Epidermal melanocyte (primary cell): ENCODE data around the gene LDB3.

Experiments
- DNase-seq: peaks from one replicate; pipeline ENCODE4 v3.0.0; 2011; ENCODE audit warnings: low spot score; ENCODE audit not compliant: insufficient read length

The LDB3 gene

DNA sequence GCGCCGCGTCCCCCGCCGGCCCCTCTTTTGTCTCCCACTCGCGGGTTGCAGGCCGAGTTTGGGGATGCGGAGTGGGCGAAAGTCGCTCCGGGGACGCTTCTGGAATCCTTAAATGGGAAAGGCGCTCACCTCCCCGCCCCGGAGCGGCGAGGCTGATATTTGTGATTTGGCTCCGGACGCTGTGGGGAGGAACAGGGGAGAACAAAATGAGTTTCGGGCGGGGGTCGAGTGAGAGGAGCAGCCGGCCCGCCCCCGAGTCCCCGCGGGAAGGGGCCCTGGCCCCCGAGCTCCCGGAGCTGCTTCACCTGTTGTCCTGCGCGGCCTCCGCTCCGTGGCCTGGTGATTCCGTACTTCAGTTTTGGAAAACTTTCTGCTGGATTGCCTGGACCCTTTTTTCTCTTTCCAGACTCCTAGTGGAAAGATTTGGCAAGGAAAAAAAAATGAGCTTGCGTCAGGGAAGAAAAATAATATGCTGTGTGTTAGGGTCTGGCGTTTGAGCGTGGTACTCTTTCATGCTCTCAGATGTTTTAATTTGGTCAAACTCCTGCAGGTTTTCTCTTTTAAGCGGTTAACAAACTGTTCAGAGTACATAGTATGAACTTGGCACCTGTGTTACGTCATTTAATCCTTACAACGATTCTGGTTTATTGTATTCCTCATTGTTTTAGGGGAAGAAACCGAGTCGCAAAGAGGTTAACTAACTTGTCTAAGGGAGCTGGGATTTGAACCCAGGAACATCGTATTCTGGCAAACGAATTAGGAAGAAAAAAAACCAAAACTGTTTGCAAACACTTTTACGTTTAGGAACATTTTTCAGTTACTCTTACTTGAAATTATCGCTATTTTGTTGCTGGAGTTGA lies 89.0 kb downstream of the LDB3 start:
- DNase-seq, result peak; percentile 40

DNA sequence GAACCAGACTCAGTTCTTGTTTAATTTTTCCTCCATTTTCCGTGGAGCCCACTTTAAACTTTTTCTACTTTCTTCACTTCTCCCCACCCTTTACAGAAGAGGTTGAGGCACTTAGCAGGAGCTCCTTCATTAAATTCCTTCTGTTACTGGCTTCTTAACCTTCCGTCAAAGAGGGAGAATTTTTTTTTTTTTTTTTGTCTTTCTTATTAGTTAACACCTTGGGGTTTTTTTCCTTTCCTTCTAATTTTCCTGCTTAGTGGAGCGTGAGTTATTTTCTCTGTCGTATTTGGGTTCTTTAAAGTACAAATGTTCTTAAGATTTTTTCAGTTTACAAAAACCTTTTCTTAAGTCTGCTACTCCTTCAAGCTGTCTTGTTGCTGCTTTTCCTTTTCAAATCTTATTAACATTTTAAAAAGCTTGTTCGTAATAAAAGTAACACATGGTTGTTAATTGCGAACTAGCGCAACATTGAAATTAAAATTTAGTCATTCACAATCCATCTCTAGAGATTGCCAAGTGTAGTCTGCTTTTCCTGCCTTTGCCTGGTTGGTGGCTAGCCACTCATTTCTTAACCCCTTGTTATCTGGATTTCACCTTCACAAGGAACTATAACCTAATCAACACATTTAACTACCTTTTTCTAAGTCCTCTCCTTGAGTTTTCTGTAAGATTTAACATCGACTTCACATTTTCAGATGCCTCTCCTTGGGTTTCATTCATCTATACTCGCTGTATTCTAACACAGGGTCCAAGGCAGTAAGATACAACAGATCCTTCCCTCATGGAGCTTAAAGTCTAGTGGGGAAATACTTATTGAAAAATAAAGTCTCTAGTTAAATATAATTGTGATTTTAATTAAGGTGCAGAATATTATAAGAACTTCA lies 90.1 kb downstream of the LDB3 start:
- no peak for DNase-seq

DNA sequence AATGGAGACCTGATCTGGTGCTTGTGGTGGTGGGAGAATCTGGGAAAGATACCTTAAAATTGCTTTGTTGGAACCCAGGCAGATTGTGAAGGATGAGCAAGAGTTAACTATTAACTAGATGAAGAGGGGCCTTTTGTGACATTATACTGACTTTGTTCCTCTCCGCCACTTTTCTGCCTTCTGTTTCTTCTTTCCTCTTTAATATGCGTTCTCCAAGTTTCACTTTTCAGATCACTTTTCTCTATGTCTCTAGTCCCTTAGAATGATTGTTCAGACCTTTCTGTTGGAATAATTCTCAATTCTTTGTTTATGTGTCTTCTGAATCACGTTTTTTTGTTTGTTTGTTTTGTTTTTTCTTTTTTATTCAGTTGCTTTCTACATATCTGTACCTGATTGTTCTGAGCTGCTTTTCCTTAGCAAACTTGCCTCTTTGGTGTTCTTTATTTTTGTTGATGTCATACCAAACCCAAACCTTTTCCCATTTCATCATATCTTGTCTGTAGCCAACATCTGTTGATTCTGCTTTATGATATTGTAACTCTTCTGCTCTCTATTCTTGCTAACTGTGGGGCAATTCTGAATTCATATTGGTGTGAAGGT lies 90.9 kb downstream of the LDB3 start:
- DNase-seq, result no peak

DNA sequence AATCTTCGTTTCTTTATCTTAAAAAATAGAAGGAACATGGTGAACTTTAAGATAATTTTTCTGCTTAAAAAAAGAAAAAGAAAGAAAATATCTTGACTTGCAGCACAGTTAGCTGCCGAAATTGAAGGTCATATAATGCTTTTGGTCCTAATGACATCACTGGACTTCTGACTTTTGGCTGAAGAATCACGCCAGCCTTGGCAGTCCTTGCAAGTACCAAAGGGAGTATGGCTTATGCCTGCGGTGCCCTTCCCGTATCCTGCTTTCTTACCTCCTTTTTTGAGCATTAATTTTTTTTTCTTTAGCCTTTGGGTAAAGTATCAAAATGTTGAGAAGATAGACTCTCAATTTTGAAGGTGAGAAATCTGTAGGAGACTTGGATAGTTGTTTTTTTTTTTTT lies 95.1 kb downstream of the LDB3 start:
- DNase-seq, result no peak

DNA sequence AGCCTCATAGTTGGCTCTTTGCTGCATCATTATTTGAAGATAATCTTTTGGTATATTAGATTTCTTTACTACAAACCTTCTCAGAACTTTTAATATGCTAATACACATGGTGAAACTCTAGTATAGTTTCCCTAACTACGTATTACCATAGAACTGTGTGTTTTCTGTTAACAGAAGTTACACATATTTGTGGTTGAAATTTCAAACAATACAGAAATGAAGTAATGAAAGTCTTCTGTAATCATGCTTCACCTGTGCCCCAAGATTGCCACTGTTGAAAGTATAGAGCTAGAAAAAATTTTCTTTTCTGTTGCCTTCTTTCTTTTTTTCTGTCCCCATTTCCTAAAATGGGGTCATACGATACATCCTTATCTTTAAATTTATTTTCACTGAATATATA lies 97.2 kb downstream of the LDB3 start:
- no peak for DNase-seq

DNA sequence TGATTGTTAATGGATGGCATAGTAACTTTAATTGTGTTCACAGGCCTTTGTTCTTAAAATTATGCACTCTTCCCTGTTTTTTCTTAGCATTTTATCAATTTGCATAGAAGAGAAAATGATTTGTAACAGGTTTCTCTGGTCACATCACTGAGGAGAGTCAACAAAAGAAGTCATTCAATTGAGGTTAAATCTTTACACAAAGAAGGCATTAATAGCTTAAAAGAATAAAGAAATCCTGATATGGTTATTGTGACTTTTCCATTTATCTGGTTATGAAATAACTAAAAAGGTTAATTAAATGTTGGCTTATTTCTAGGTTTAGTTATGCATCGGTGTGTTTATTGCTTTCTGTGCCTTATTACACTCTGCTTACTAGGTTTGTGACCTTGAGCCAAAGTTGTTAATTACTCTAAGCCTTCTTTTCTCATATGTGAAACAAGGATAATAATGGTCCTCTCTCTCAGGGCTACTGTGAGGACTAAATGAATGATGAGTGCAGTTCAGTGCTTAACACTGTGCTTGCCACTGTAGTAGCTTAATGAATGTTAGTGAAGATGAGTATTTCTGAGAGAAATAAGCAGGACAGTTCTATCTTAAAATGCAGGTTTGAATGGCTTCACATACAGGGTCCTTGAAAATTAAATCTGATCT lies 100.2 kb downstream of the LDB3 start:
- DNase-seq, result no peak

DNA sequence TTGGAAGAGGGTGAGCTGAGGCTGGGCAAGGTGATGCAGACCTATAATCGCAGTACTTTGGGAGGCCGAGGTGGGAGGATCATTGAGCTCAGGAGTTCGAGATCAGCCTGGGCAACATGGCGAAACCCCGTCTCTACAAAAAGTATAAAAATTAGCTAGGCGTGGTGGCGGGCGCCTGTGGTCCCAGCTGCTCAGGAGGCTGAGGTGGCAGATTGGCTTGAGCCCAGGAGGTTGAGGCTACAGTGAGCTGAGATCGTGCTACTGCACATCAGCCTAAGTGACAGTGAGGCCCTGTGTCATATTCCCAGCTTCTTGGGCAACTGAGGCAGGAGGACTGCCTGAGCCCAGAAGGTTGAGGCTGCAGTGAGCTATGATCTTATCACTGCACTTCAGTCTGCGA lies 101.7 kb downstream of the LDB3 start:
- DNase-seq, result no peak

DNA sequence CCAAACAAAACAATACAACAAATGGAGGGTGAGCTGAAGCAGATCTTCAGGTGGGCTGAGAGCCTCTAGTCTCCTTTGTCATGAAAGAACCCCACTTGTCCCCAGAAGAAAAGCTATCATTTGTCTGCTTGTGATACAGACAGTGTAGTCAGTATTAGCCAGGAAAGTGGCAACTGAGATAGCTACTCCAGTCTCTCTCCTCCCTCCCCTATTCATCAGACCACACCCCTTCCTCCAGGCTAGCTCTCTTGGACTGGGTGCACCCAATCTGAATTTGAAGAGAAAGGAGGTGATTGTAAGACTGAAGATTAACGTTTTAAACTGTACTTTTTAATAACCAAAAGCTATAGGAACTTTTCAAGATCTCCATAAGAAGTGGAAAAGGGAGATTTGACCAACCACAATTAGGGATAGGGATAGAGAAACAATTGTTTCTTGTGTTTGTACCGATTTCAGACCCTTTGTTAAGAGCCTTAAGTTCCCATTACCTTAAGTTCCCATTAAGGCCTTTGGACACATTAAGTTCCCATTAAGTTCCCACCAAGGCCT lies 102.2 kb downstream of the LDB3 start:
- DNase-seq, result peak; percentile 46

DNA sequence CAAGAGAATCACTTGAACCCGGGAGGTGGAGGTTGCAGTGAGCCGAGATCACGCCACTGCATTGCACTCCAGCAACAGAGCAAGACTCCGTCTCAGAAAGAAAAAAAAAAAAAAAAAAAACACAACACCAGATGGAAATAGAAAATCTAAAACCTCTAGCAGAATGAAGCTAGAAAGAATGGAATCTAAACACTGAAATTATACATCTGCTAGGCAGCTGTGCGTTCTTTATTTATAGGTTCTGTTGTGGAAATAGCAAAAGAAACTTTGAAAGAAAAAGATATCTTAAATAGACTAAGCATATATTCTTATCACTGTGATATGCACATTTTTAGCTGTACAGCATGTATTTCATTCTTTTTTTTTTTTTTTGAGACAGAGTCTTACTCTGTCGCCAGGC lies 105.2 kb downstream of the LDB3 start:
- DNase-seq, result no peak

DNA sequence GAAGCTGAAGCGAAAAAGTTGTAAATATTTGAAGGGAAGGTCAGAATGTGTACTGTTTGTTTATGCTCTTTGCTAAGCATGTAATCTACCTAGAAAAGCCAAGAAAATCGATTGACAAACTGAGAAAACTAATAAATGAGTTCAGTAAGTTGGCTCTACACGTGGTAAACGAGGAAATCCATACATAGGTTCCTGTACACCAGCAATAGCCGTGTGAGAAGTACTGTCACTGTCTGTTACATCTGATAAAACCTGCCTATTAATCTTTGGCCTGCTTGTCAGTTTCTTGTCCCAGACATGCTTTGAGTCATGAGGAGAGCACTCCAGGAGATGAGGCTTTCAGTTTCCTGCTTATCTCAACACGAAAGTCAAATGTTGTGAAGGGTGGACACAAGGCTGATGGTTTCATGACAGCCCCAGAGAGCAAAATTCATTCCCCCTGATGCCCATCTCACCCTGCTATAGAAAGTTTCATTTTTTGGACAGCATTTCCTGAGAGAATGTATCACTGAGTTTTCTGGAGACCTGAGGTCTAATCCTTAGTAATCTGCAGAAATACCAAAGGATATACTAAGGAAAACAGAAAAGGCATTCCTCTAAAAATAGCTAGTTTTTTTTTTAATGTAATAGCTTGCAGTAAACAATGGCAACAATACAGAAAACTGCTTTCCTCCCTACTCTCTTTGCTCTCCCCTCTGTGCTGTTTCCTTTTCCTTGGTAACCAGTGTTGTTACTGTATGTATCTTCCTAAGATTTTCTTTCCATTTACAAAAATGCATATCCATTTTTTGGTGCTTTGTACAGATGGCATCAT lies 107.0 kb downstream of the LDB3 start:
- DNase-seq, result no peak

DNA sequence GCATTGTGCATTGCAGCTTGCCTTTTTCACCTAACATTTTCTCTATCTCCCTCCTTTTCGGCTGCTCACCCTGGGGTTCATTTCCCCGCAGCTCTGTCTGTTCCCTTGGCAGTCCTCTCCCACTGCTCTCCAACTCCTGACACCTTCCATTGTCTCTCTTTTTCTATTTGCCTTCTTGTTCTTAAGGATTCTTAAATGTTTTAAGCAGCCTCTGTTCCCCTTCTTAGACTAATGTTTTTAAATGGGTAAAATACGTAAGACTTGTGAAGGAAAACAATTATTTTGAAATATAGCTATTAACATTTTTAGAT lies 107.5 kb downstream of the LDB3 start:
- no peak for DNase-seq

DNA sequence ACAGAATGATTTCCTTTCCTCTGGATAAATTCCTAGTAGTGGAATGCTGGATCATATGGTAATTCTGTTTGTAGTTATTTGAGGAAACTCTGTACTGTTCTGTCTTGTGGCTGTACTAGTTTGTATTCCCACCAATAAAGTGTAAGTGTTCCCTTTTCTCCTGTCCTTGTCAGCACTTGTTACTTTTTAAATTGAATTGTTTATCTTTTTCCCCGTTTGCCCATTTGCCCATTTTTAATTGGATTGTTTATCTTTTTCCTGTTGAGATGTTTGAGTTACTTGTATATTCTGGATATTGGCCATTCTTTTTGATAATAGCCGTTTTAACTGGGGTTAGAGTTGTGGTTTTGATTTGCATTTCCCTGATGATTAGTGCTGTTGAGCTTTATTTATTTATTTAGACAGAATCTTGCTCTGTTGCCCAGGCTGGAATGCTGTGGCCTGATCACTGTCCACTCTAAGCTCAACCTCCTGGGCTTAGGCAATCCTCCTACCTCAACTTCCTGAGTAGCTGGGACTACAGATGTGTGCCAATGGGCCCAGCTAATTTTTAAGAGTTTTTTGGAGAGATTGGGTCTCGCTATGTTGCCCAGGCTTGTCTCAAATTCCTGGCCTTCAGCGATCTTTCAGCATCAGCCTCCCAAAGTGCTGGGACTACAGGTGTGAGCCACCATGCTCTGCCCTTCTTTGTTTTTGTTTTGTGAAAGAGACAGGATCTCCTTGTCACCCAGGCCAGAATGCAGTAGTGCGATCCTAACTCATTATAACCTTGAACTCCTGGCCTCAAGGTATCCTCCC lies 111.1 kb downstream of the LDB3 start:
- DNase-seq, result no peak

DNA sequence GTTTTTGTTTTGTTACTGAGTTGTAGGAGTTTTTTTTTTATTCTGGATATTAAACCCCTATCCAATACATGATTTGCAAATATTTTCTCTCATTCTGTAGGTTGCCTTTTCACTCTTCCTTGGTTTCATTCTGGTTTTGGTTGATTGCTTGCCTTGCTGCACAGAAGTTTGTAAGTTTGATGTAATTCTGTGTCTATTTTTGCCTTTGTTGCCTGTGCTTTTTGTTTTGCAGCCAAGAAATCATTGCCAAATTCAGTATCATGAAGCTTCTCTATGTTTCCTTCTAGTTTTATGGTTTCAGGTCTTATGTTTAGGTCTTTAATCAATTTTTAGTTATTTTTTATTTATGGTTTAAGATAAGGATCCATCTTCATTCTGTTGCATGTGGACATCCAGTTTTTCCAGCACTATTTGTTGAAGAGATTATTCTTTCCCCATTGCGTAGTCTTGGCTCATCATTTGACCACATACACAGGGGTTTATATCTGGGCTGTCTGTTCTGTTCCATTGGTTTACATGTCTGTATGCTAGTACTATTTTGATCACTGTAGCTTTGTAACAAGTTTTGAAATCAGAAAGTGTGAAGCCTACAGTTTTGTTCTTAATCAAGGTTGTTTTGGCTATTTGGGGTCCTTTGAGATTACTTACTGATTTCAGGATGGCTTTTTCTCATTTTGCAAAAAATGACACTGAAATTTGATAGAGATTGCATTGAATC lies 114.5 kb downstream of the LDB3 start:
- no peak for DNase-seq

DNA sequence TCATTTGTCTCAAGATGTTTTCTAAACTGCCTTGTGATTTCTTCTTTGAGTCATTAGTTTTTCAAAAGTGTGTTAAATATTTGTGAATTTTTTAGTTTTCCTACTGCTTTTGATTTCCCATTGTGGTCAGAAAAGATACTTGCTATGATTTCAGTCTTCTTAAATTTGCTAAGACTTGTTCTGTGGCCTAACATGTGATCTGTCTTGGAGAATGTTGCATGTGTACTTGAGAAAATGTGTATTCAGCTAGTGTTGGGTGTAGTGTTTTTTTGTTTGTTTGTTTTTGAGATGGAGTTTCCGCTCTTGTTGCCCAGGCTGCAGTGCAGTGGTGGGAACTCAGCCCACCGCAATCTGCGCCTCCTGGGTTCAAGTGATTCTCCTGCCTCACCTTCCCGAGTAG lies 116.7 kb downstream of the LDB3 start:
- no peak for DNase-seq
